Stimulated activated CD8-positive, alpha-beta memory T cell treated with anti-CD3 and anti-CD28 coated beads, Interleukin-2, amount 100 ng/mL, for 1 hour (primary cell): ENCODE data around the gene PARK7.
"Not testable (repeated sequence)": the region's sequence is repeated elsewhere in the genome, so short reads cannot be mapped to it uniquely, and the experiment has no call there.

Source experiments
- DNase-seq, 2 donors: peaks; one replicate each; pipeline ENCODE4 v3.0.0-alpha.2; 2020; ENCODE audit warnings: low read depth in 2 of 2

The PARK7 gene

DNA sequence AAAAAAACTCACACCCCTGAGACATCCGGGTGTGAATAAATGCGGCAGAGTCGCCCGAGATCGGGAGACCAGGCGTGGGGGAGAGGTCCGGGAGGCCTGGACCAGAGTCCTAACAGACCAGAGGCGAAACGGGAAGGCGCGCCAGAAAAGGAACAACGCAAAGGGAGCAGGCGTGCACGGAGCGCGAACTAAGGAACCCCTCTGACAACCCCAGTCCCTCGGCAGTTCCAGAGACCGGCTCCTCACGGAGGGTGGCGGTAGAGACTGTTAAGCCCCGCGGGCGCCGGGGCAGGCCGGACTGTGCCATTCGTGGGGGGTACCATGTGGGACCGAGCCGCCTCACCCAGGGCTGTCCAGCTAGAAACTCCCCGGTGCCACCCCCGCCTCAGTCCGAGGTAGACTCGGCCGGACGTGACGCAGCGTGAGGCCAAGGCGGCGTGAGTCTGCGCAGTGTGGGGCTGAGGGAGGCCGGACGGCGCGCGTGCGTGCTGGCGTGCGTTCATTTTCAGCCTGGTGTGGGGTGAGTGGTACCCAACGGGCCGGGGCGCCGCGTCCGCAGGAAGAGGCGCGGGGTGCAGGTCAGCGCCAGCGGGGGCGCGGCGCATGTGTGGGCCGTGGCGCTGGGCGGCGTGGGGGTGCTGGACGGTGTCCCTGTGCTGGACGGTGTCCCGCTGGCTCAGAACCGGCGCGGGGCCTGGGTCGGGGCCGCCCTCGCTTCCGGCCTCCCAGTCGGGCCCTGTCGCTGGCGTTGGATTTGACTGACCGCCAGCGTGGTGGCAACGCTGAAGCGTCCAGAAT, at the start of gene PARK7:
TSS of gene PARK7 (plus strand) at position 496 of the 798 bp plus-strand sequence. CDS start 1,075 bp downstream, outside the sequence.
- peak; percentile 98 to 100 for DNase-seq

GRCh38 chr1:7912145-7912544, 49.4 kb upstream of the PARK7 start:
- no peak for DNase-seq

DNA sequence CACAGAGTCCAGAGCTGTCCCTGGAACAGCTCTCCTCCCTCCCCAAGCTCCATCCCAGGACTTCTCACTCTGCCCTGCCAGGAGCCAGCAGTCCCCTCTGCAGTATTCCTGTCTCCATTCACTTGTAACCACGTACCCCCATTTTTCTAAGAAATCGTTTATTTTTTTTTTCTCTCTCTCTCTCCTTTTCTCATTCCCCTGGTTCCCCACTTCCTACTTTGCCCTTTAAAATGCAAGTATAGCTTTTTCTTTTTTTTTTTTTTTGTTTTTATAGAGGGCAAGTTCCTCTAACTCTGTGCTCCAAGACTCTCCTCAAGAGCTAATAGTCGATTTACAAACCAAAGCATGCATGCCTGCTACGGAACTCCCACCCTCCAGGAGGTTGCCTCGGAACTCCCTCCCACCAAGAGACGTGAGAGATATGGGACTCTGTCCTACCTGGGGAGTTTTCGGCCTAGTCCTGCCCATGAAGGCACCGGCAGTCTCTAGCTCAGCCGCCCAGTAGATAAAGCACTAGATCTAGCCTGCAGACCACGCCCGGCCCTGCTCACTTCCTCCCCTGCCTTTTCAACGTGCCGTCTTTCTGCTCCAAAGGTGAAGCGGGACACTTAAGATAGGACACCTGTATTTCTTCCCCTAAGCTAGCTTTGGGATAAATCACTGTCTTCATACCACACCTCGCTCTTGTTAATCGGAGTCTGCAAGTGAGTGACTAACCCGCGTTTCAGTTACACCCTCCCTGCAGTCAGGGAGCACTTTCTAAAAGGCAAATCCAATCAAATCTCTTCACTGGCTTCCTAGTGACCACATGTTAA, 48.6 kb upstream of the PARK7 start:
- DNase-seq, result no peak

DNA sequence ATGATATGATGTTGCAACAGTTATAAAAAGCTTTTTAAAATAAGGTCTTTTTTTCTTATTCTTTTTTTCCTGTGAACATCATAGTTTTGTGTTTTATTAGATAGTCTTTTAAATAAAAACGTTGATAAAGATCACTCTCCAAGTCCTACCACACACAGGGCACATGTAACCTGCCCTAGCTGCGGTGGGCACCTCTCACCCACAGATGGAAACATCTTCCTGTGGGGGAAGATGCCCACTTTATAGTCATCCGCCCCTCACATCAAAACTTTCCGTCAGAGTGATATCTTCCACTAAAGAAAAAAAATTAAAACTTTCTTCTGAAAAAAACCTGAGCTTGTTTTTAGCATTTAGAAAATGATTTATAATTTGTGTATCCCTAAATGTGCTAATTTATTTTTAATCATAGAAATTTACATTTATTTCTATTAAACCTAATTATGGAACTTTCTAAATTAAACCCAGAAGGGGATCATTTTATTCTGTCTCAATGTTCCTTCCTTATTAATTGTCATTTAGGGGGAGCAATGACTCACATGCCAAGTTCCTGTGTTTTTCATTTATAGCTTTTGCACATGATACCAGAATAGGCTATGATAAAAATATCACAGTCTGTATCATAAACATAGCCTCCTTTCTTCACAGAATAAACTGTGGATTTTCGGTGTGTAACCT, 45.5 kb upstream of the PARK7 start:
- DNase-seq, result peak; percentile 31 to 41

GRCh38 chr1:7916501-7916830, 45.0 kb upstream of the PARK7 start:
- no peak for DNase-seq

GRCh38 chr1:7917971-7918370, 43.5 kb upstream of the PARK7 start:
- not testable (repeated sequence) for DNase-seq

DNA sequence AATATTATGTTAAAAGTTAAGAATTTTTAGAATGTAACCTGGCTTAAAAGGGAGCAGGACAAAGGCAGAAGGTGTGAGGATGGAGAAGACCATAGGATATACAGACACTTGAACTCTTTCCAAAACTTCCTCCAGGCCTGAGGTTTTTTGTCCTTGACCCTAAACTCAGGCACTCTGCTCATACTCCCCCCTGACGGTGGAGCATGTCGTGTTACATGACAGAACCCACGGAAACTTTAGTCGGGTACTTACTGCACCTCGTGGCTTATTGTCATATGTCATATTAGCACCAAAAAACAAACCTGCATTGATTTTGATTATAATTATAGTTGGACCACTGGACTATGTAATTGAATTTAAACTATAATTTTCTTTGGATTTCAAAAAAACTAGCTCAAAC, 41.6 kb upstream of the PARK7 start:
- no peak for DNase-seq

DNA sequence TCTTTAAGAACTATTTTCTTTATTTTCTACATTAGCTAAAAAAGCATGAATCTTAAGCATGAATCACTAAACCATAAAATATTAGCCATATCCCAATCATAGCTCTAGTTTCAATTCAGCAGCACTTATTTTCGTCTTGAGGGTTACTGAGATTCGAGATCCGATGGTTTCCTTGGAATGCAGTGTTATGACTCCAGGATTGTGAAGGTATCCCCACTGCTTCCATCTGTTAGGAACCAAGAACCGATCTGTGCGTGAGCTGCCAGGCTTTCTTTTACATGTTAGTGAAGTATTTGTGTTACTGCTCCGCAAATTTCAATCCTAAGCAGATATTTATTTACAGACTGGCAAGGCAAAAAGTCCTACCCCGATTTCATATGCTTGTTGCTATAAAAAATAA, 39.7 kb upstream of the PARK7 start:
- no peak for DNase-seq

- no peak for DNase-seq
Observed at GRCh38 chr1:7922301-7922700, 39.2 kb upstream of the PARK7 start.

GRCh38 chr1:7927061-7927460, 34.5 kb upstream of the PARK7 start:
- DNase-seq, result not testable (repeated sequence)

GRCh38 chr1:7928247-7928646, 33.3 kb upstream of the PARK7 start:
- DNase-seq, result no peak

DNA sequence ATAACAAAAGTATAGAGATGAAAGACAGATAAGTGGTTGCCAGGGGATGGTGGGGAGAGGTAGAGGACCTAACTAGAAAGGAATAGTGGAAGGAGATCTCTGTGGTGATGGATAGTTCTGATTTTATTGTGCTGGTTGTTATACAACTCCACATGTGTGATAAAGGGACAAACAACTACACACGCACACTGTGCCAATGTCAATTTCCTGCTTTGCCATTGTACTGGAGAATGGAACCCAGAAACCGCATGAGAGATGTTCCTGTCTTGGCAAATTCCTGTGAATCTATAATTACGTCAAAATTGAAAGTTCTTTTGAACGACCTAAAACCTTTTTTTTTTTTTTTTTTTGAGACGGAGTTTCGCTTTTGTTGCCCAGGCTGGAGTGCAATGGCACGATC, 31.9 kb upstream of the PARK7 start:
- no peak for DNase-seq

DNA sequence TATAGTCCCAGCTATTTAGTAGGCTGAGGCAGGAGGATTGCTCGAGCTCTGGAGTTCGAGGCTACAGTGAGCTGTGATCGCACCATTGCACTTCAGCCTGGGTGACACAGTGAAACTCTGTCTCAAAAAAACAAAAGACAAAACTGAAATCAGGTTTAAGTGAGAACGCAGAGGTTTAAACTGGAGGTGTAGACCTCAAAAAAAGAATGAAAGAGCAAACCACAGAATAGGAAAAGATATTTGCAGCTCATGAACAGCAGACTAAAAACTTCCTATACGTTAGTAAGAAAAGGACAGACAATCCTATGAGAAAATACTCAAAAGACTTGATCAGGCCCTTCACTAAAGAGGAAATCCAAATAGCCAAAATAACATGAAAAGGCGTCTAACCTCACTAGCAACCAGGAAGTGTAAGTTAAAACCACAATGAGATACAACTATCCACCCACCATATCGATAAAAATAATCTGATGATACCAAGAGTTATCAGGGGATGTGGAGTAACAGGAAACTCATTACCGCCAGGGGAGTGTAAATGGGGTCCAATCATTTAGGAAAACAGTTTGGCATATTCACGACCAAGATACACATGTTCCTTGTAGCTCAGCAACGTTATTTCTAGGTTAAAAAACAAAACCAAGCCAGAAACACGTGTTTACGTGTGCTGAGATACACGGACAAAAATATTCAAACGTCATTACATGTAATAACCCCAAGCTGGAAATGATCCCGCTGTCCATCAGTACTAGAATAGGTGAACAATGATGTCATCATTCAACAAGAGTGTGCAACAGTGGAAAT, 30.7 kb upstream of the PARK7 start:
- no peak for DNase-seq

DNA sequence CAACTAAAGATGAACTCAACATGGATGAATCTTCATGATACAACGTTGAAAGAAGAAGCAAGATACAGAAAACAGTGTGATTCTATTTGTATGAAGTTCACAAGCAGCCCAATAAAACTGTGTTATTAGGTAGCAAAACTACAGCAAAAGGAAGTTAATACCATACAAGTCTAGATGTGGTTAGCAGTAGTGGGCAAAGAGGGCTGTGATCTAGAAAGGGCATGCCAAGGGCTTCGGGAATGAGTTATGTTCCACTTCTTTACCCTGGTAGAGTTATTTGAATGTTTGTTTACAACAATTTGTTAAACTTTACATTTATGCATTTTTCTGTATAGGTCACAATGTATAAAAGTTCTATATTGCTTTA, 30.1 kb upstream of the PARK7 start:
- no peak for DNase-seq

- no peak for DNase-seq
Observed at GRCh38 chr1:7932524-7933138, 28.9 kb upstream of the PARK7 start.

DNA sequence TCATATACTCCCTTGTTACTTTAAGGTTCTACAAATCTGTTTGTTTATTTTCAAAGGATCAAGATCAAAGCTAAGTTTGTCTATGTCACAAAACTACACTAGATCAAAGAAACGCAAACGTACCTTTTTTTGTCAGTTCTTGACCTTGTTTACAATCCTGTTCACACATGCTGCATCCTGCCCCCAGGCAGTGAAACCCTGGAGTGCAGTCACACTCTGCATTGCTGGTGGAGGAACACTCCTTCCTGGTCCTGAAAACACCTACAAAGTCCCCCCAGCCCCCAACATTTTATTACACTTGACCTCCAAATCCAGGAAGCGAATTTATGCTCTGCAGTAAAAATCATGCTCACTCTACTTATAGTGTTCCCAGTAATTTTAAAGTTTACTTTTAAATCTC, 23.4 kb upstream of the PARK7 start:
- no peak for DNase-seq

DNA sequence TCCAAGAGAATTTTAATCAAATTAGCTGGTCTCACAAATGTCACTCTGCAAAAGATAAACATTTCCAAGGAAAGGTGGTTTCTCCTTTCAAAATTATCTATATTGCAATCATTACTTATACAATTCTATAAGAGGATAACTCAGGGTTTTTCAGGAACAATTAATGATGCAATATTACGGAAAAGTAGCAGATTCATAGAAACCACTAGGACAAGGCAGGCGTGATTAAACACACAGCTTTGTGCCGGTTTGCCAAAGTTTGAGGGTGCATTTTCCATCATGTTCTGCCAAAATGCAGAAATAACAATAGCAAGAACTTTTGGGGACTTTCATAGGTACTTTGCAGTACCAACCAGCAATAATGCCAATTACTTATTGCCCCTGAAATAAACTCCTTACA, 21.5 kb upstream of the PARK7 start:
- DNase-seq, result no peak

DNA sequence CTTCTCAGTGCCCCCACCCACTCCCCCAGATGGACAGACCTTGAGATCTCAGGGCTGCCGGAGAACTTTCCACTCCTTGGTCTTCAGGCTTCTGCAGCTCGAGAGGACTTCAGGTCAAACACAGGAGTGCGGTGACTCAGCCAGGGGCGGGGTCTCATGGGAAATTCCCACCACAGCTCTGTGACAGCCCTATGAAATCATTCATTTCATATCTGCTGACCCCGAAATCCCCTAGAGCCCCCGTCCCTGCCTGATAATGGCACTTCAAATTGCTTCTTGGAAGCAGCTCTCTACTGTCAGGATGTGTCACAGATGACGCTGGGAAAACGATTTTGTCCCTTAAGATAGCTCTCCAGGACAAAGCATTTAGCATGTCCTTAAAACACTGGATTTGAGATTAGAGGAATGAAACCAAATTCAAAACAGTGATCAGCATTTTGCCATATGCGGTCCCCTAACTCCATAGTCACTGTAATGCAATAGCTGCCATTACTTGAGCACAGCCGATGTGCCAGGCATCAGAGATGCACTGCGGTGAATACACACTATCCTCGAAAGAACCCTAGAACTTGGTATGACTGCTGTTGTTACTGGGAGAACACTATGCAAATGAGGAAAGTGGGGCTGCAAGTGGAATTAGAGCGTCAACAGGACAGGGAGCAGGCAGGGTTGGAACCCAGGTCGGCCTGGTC, 20.6 kb upstream of the PARK7 start, which contains the start of gene TNFRSF9:
TSS of gene TNFRSF9 (minus strand) at position 95 of the 692 bp plus-strand sequence. CDS start 845 bp downstream, outside the sequence.
- DNase-seq, result peak; percentile 37 to 56

- no peak for DNase-seq
Observed at GRCh38 chr1:7941437-7941793, 20.1 kb upstream of the PARK7 start.

DNA sequence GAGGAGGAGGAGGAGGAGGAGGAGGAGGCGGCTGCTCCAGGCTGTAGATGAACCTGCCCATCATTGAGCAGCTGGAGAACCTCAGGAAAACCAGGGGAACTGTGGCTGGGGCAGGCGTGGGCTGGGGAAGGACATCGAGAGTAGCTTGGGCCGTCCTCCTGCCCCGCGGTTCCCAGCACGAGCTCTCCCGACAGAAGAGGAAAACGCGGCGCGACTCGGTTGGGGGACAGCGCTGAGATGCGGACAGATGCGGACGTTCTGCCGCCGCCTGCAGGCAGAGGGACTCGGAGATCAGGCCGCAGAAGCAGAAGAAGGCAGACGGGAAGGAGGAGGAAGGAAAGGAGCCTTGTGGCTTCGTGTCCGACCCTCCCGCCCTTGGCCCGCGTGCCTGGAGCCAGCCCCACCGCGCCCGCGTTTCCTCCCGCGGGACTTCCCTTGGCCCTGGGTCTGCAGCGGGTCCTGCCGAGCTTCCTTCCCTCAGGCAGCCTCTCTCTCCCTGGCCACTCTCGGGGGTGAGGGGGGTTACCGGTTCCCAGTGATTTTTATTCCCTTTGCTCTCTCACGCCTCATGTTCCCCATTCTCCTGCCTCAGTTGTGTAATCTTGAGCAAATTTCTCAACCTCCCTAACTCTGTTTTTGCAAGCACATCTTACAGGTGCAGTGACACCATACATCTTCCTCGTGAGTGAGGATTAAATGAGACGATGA, 19.1 kb upstream of the PARK7 start:
- no peak for DNase-seq
